Endodermal cell (in vitro differentiated cells): ENCODE measurements around the gene TCF7L2. TPM values are rescaled to one million over a fixed set of nuclear protein-coding genes. Genes with fewer than 3 reads are reported as not detected.

Experiments used
- DNase-seq: peaks from one replicate; pipeline ENCODE4 v3.0.0-alpha.2; 2017
- H3K27ac ChIP-seq: 2 replicates; pipeline ENCODE4 v1.5.1; 2013; ENCODE audit warnings: mild to moderate bottlenecking, low read depth, low read length, moderate library complexity
- H3K27me3 ChIP-seq: 2 replicates; pipeline ENCODE4 v1.6.1; 2013; ENCODE audit warnings: mild to moderate bottlenecking, low read length, moderate library complexity; ENCODE audit not compliant: insufficient read depth, control insufficient read depth, poor library complexity, severe bottlenecking
- H3K36me3 ChIP-seq: 2 replicates; pipeline ENCODE4 v1.7.0; 2013; ENCODE audit warnings: mild to moderate bottlenecking, low read length, moderate library complexity; ENCODE audit not compliant: control insufficient read depth, insufficient read depth
- H3K4me1 ChIP-seq: one replicate; pipeline ENCODE4 v1.7.0; 2013; ENCODE audit warnings: low read length; ENCODE audit not compliant: control insufficient read depth, insufficient read depth
- H3K4me3 ChIP-seq: 2 replicates; pipeline ENCODE4 v1.5.1; 2013; ENCODE audit warnings: mild to moderate bottlenecking, low read length, moderate library complexity
- H3K9ac ChIP-seq: 2 replicates; pipeline ENCODE4 v1.6.1; 2013; ENCODE audit warnings: mild to moderate bottlenecking, low read length, moderate library complexity; ENCODE audit not compliant: poor library complexity, severe bottlenecking; ENCODE audit errors: extremely low read depth
- H3K9me3 ChIP-seq: 2 replicates; pipeline ENCODE4 v1.6.1; 2013; ENCODE audit warnings: mild to moderate bottlenecking, low read length, moderate library complexity; ENCODE audit not compliant: control insufficient read depth
- H3K27ac Mint-ChIP-seq: 2 replicates; pipeline ENCODE4 v1.8.0; 2020; ENCODE audit warnings: mixed read lengths
- H3K27me3 Mint-ChIP-seq: 2 replicates; pipeline ENCODE4 v1.8.0; 2021; ENCODE audit warnings: mild to moderate bottlenecking, mixed read lengths; ENCODE audit not compliant: insufficient read depth
- H3K36me3 Mint-ChIP-seq: 2 replicates; pipeline ENCODE4 v1.8.0; 2020; ENCODE audit warnings: low read depth, mixed read lengths
- H3K4me1 Mint-ChIP-seq: 2 replicates; pipeline ENCODE4 v1.8.0; 2020; ENCODE audit warnings: mixed read lengths
- H3K4me3 Mint-ChIP-seq: 2 replicates; pipeline ENCODE4 v1.8.0; 2020; ENCODE audit warnings: mild to moderate bottlenecking, moderate library complexity, mixed read lengths
- H3K9me3 Mint-ChIP-seq: 2 replicates; pipeline ENCODE4 v1.8.0; 2020; ENCODE audit warnings: mild to moderate bottlenecking, mixed read lengths
- WGBS, 2 experiments: methylation state at CpG; one replicate each; pipeline versions ENCODE4 v1.1.5 to v1.1.7; 2013; ENCODE audit warnings: missing lambda C conversion rate in 2 of 2, mixed read lengths in 1 of 2; ENCODE audit not compliant: insufficient coverage in 1 of 2, insufficient read length in 1 of 2; 5-methylcytosine and 5-hydroxymethylcytosine counted together
- total RNA-seq, 2 donors: library from RNA; stranded (reverse); fragmentation: NEBNext Ultra II Directional in 1 of 2; extraction: Animal tissue kit (Norgen Biotek cat#: 25700) in 1 of 2; gene quantifications; 2 replicates in 1 of 2; 3 replicates in 1 of 2; pipeline ENCODE4 v1.2.1, GENCODE V29; 2021
- TF ChIP-seq, protein P1 (sequence below): fragments of 200-600 bp; sonication (generic); conservative IDR thresholded peaks from 2 replicates; pipeline ENCODE4 v1.5.0; 2021; ENCODE audit warnings: antibody characterized with exemption, mild to moderate bottlenecking

The TCF7L2 gene
- total RNA-seq, 2 donors from 2014 or later: 73.2 to 105 TPM

- Histone ChIP-seq H3K27ac (peak overlapping the region; percentile 49), H3K36me3 (peaks cover 43% of the 10 kb centered on the region), H3K9ac (peak overlapping the region; percentile 42), H3K9me3 (no peaks in the 10 kb centered on the region), H3K4me1 (peaks cover 53% of the 10 kb centered on the region), H3K4me3 (peak overlapping the region; percentile 50), H3K27me3 (no peaks in the 10 kb centered on the region)
- TF ChIP-seq, protein P1, sequence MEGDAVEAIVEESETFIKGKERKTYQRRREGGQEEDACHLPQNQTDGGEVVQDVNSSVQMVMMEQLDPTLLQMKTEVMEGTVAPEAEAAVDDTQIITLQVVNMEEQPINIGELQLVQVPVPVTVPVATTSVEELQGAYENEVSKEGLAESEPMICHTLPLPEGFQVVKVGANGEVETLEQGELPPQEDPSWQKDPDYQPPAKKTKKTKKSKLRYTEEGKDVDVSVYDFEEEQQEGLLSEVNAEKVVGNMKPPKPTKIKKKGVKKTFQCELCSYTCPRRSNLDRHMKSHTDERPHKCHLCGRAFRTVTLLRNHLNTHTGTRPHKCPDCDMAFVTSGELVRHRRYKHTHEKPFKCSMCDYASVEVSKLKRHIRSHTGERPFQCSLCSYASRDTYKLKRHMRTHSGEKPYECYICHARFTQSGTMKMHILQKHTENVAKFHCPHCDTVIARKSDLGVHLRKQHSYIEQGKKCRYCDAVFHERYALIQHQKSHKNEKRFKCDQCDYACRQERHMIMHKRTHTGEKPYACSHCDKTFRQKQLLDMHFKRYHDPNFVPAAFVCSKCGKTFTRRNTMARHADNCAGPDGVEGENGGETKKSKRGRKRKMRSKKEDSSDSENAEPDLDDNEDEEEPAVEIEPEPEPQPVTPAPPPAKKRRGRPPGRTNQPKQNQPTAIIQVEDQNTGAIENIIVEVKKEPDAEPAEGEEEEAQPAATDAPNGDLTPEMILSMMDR: no peak
- DNase-seq: peak; percentile 69
- Mint-ChIP-seq H3K36me3 (peaks cover 28% of the 10 kb centered on the region), H3K4me1 (peaks cover 26% of the 10 kb centered on the region), H3K27me3 (no peaks in the 10 kb centered on the region), H3K27ac (no peak overlapping the region), H3K4me3 (no peak overlapping the region), H3K9me3 (no peaks in the 10 kb centered on the region)
- 59 to 68% methylated on average over 4 to 6 of the region's 6 CpGs for WGBS, 2 experiments
Measured at GRCh38 chr10:113057948-113058522, 108.0 kb downstream of the TCF7L2 start.

DNA sequence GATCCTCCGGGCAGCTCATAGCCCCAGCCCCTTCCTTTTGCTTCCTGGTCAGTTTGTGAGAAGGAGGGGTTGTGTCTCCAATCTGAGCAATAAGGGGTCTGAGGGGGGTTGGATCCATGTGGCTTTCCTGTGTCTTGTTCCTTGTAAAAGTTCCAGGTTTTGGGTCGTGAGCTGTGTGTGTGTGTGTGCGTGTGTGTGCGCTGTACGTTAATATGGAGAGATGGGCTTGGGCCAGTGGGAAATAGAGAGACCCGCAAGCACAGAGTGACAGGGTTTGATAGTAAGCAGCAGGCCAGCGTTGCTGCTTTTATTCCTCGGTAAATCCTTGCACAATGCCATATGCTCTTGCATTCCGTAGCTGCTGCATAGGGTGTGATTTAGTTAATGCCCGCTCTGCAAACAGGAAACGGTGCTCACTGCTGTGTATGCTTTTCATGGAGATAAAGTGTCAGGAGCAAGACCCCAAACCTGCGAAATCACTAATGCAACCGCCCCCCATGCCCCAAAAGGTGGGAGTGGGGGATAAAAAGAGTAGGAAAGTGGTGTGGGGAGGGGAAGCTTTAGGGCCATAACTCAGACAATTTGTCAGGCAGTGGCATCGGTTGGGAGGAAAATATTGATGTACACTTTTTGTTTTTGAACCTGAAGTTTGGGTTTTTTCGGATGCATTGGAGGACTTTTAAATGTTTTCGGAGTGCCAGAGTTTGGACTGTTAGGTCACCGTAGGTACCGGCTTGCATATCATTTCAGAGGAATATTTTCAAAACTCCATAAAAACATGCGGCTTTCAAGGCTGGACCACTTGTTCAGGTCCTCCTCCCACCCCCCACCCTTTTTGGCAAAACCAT lies 108.7 kb downstream of the TCF7L2 start:
- Histone ChIP-seq H3K27ac (peak overlapping the region; percentile 52), H3K9ac (peak overlapping the region; percentile 42), H3K27me3 (no peaks in the 10 kb centered on the region), H3K4me1 (peaks cover 52% of the 10 kb centered on the region), H3K9me3 (no peaks in the 10 kb centered on the region), H3K36me3 (peaks cover 40% of the 10 kb centered on the region), H3K4me3 (peak overlapping the region; percentile 50)
- Mint-ChIP-seq H3K4me3 (no peak overlapping the region), H3K4me1 (peaks cover 20% of the 10 kb centered on the region), H3K36me3 (peaks cover 23% of the 10 kb centered on the region), H3K27ac (no peak overlapping the region), H3K9me3 (no peaks in the 10 kb centered on the region), H3K27me3 (no peaks in the 10 kb centered on the region)
- DNase-seq: no peak
- TF ChIP-seq, protein P1: no peak
- WGBS, 2 experiments: 33 to 52% methylated on average over 11 to 19 of the region's 19 CpGs

GRCh38 chr10:113059371-113059780 lies 109.3 kb downstream of the TCF7L2 start:
- peak; percentile 51 for DNase-seq
- no peak overlapping the region for H3K27ac Mint-ChIP-seq
- Histone ChIP-seq H3K9me3 (no peaks in the 10 kb centered on the region), H3K4me1 (peaks cover 56% of the 10 kb centered on the region), H3K4me3 (peak overlapping the region; percentile 50), H3K27me3 (no peaks in the 10 kb centered on the region), H3K36me3 (peaks cover 34% of the 10 kb centered on the region), H3K27ac (peak overlapping the region; percentile 52), H3K9ac (peak overlapping the region; percentile 42)
- H3K9me3 Mint-ChIP-seq: no peaks in the 10 kb centered on the region
- TF ChIP-seq, protein P1: no peak
- H3K4me3 Mint-ChIP-seq: no peak overlapping the region
- H3K27me3 Mint-ChIP-seq: no peaks in the 10 kb centered on the region
- 21 to 56% methylated on average over 6 to 7 of the region's 8 CpGs for WGBS, 2 experiments
- peaks cover 18% of the 10 kb centered on the region for H3K36me3 Mint-ChIP-seq
- peaks cover 15% of the 10 kb centered on the region for H3K4me1 Mint-ChIP-seq
